Tibial nerve (tissue), 3 donors: ENCODE results near the gene FBXL17.

Experiments
- POLR2A ChIP-seq, 2 donors: fragments of 450-650 bp; IDR thresholded peaks; one replicate each; pipeline ENCODE4 v1.6.1; 2017; ENCODE audit warnings: antibody characterized with exemption in 2 of 2, mild to moderate bottlenecking in 2 of 2, moderate library complexity in 2 of 2
- TF ChIP-seq, protein P1 (sequence below), 5 experiments: fragments of 200-600 bp in 3 of 5; fragments of 450-650 bp in 2 of 5; sonication (generic) in 3 of 5; IDR thresholded peaks; one replicate each; pipeline ENCODE4 v1.5.1; 2016 to 2019; ENCODE audit warnings: antibody characterized with exemption in 5 of 5, mild to moderate bottlenecking in 3 of 5, moderate library complexity in 2 of 5

DNA sequence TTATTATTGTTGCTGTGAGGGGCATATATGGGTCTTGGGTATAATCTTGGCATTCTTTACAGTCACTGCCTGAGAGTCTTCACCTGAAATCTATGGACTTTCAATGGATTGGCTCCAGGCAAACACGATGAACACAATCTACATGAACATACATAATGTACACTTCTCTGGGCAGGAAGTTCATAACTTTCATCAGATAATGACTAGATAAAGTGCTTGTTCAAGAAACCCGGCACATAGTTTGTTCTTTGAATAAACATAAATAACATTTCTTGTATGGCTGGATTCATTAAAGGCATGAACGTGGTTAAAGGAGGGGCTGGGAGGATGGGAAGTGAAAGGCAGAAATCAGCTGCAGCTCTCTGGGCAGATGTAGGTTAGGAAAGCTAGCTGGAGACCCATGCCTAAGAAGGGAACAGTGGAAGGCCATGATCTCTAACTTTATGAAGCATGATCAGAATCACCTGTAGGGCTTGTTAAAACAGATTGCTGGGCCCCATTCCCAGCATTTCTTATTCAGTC is 404.3 kb downstream of the FBXL17 start:
- TF ChIP-seq POLR2A (IDR thresholded peaks at IDR 0.05): no peak
- TF ChIP-seq, protein P1, sequence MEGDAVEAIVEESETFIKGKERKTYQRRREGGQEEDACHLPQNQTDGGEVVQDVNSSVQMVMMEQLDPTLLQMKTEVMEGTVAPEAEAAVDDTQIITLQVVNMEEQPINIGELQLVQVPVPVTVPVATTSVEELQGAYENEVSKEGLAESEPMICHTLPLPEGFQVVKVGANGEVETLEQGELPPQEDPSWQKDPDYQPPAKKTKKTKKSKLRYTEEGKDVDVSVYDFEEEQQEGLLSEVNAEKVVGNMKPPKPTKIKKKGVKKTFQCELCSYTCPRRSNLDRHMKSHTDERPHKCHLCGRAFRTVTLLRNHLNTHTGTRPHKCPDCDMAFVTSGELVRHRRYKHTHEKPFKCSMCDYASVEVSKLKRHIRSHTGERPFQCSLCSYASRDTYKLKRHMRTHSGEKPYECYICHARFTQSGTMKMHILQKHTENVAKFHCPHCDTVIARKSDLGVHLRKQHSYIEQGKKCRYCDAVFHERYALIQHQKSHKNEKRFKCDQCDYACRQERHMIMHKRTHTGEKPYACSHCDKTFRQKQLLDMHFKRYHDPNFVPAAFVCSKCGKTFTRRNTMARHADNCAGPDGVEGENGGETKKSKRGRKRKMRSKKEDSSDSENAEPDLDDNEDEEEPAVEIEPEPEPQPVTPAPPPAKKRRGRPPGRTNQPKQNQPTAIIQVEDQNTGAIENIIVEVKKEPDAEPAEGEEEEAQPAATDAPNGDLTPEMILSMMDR (IDR thresholded peaks at IDR 0.05): no peak
